Fibroblast of pulmonary artery (primary cell): ENCODE measurements around the gene CRTC3.
"Not testable (repeated sequence)": the region's sequence is repeated elsewhere in the genome, so short reads cannot be mapped to it uniquely, and the experiment has no call there.

ENCODE experiments used
- DNase-seq: peaks from one replicate; pipeline ENCODE4 v3.0.0-alpha.2; 2010; ENCODE audit warnings: low read depth
- H3K4me3 ChIP-seq: replicated peaks from 2 replicates; pipeline ENCODE4 v1.5.1; 2011; ENCODE audit warnings: low read depth, mild to moderate bottlenecking, control low read depth, low read length, moderate library complexity
- TF ChIP-seq, protein P1 (sequence below): IDR thresholded peaks from 2 replicates; pipeline ENCODE4 v1.5.1; 2011; ENCODE audit warnings: mild to moderate bottlenecking, control low read depth, low read length, inconsistent platforms; ENCODE audit errors: missing control alignments

Gene CRTC3

DNA sequence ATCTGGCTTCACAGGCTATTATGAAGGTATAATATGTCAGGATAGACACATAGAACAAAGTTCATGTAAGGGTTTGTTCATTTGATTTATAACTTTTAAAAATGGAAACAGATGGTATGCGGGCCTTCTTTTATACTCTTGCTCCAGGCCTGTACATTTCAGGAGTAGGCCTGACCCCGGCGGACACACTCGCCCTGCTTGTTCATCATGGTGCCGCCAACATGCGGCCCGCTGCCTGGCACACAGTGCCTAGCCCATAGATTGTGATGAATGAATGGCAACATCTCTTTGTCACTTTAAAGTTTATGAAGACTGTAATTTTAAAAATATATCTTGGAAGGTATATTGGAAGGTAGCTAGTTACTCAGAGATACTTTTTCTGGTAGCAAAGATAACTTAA, 95.3 kb downstream of the CRTC3 start:
- no peak overlapping the region for H3K4me3 ChIP-seq
- no peak for DNase-seq
- TF ChIP-seq, protein P1, sequence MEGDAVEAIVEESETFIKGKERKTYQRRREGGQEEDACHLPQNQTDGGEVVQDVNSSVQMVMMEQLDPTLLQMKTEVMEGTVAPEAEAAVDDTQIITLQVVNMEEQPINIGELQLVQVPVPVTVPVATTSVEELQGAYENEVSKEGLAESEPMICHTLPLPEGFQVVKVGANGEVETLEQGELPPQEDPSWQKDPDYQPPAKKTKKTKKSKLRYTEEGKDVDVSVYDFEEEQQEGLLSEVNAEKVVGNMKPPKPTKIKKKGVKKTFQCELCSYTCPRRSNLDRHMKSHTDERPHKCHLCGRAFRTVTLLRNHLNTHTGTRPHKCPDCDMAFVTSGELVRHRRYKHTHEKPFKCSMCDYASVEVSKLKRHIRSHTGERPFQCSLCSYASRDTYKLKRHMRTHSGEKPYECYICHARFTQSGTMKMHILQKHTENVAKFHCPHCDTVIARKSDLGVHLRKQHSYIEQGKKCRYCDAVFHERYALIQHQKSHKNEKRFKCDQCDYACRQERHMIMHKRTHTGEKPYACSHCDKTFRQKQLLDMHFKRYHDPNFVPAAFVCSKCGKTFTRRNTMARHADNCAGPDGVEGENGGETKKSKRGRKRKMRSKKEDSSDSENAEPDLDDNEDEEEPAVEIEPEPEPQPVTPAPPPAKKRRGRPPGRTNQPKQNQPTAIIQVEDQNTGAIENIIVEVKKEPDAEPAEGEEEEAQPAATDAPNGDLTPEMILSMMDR: no peak

GRCh38 chr15:90629217-90629616, 99.5 kb downstream of the CRTC3 start:
- no peak for DNase-seq
- no peak overlapping the region for H3K4me3 ChIP-seq
- TF ChIP-seq, protein P1: no peak

- no peak for DNase-seq
- TF ChIP-seq, protein P1: no peak
- H3K4me3 ChIP-seq: no peak overlapping the region
Observed at GRCh38 chr15:90633360-90633759, 103.6 kb downstream of the CRTC3 start.

DNA sequence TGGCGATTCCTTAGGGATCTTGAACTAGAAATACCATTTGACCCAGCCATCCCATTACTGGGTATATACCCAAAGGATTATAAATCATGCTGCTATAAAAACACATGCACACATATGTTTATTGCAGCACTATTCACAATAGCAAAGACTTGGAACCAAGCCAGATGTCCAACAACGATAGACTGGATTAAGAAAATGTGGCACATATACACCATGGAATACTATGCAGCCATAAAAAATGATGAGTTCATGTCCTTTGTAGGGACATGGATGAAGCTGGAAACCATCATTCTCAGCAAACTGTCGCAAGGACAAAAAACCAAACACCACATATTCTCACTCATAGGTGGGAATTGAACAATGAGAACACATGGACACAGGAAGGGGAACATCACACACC, 107.3 kb downstream of the CRTC3 start:
- not testable (repeated sequence) for H3K4me3 ChIP-seq, DNase-seq

GRCh38 chr15:90637693-90638092, 108.0 kb downstream of the CRTC3 start:
- no peak for DNase-seq
- TF ChIP-seq, protein P1: no peak
- H3K4me3 ChIP-seq: no peak overlapping the region

GRCh38 chr15:90638201-90638691, 108.5 kb downstream of the CRTC3 start:
- TF ChIP-seq, protein P1: no peak
- no peak overlapping the region for H3K4me3 ChIP-seq
- no peak for DNase-seq

- DNase-seq: no peak
- TF ChIP-seq, protein P1: no peak
Observed at GRCh38 chr15:90638963-90639362, 109.2 kb downstream of the CRTC3 start.

GRCh38 chr15:90640862-90641261, 111.1 kb downstream of the CRTC3 start:
- DNase-seq: no peak
- TF ChIP-seq, protein P1: no peak
- H3K4me3 ChIP-seq: no peak overlapping the region

More at GRCh38 chr15:90638963-90639362, 109.2 kb downstream of the CRTC3 start:
- H3K4me3 ChIP-seq: no peak overlapping the region
